ENCODE data around the gene EPC1.

Gene EPC1

DNA sequence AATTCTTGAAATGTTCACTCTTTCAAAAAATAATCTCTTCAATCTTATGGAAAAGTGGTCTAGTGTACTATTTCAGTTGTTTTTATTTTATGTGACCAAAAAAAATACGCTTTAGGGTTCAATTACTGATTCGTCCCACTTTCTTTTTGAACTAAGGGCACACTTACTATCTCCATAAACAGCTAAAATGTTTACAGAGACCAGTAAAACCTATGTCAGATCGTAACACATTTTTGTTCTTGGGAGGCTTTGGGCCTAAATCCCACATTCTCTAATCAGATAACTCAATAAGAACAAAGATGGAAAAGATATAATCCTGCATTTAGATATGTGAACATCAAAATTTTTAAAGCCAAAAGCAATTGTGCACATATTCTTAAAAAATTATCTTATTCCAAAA is 29.8 kb upstream of the EPC1 start:
- Histone ChIP-seq H2AFZ (ENCODE audit: low read length) (no peak overlapping the region), H3K79me2 (ENCODE audit: insufficient read depth, low read length) (peaks cover 67% of the 10 kb centered on the region), H3K9ac (ENCODE audit: low read depth, low read length, poor library complexity, severe bottlenecking) (peak overlapping the region; percentile 98), H3K9me3 (ENCODE audit: insufficient read depth, low read depth, low read length) (no peaks in the 10 kb centered on the region), H3K4me2 (ENCODE audit: low read depth, low read length, poor library complexity, severe bottlenecking) (peak overlapping the region; percentile 96), H3K9me2 (replicated peaks; ENCODE audit: low read depth, low read length) (no peaks in the 10 kb centered on the region), H4K20me1 (ENCODE audit: insufficient read depth, low read length, poor library complexity, severe bottlenecking) (peaks cover 55% of the 10 kb centered on the region), H3K27me3 (ENCODE audit: insufficient read depth, low read length, poor library complexity, severe bottlenecking) (no peaks in the 10 kb centered on the region), H3K4me3 (ENCODE audit: low read length, poor library complexity, severe bottlenecking) (peak overlapping the region; percentile 89), H3F3A (ENCODE audit: low read depth) (peaks cover 14% of the 10 kb centered on the region; the same call in 1 of the 2 replicates), H3K36me3 (ENCODE audit: insufficient read depth, low read length) (no peaks in the 10 kb centered on the region), H3K4me1 (ENCODE audit: insufficient read depth, low read length, poor library complexity, severe bottlenecking) (peaks cover 55% of the 10 kb centered on the region)
- TF ChIP-seq, protein P1, sequence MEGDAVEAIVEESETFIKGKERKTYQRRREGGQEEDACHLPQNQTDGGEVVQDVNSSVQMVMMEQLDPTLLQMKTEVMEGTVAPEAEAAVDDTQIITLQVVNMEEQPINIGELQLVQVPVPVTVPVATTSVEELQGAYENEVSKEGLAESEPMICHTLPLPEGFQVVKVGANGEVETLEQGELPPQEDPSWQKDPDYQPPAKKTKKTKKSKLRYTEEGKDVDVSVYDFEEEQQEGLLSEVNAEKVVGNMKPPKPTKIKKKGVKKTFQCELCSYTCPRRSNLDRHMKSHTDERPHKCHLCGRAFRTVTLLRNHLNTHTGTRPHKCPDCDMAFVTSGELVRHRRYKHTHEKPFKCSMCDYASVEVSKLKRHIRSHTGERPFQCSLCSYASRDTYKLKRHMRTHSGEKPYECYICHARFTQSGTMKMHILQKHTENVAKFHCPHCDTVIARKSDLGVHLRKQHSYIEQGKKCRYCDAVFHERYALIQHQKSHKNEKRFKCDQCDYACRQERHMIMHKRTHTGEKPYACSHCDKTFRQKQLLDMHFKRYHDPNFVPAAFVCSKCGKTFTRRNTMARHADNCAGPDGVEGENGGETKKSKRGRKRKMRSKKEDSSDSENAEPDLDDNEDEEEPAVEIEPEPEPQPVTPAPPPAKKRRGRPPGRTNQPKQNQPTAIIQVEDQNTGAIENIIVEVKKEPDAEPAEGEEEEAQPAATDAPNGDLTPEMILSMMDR (conservative IDR thresholded peaks at IDR 0.05; ENCODE audit: low read length): no peak
- TF ChIP-seq EZH2phosphoT487 (IDR thresholded peaks at IDR 0.05; ENCODE audit: borderline replicate concordance): no peak

GRCh38 chr10:32376097-32376496 is 29.1 kb upstream of the EPC1 start:
- Histone ChIP-seq H3K9me2 (replicated peaks; ENCODE audit: low read depth, low read length) (no peaks in the 10 kb centered on the region), H4K20me1 (ENCODE audit: insufficient read depth, low read length, poor library complexity, severe bottlenecking) (peaks cover 60% of the 10 kb centered on the region), H3K9ac (ENCODE audit: low read depth, low read length, poor library complexity, severe bottlenecking) (peak overlapping the region; percentile 98), H3K4me1 (ENCODE audit: insufficient read depth, low read length, poor library complexity, severe bottlenecking) (peaks cover 52% of the 10 kb centered on the region), H3K27me3 (ENCODE audit: insufficient read depth, low read length, poor library complexity, severe bottlenecking) (no peaks in the 10 kb centered on the region), H3K36me3 (ENCODE audit: insufficient read depth, low read length) (no peaks in the 10 kb centered on the region), H3K79me2 (ENCODE audit: insufficient read depth, low read length) (peaks cover 74% of the 10 kb centered on the region), H3K9me3 (ENCODE audit: insufficient read depth, low read depth, low read length) (no peaks in the 10 kb centered on the region), H3F3A (ENCODE audit: low read depth) (peaks cover 14% of the 10 kb centered on the region; the same call in 1 of the 2 replicates), H2AFZ (ENCODE audit: low read length) (no peak overlapping the region), H3K4me3 (ENCODE audit: low read length, poor library complexity, severe bottlenecking) (peak overlapping the region; percentile 89), H3K4me2 (ENCODE audit: low read depth, low read length, poor library complexity, severe bottlenecking) (peak overlapping the region; percentile 96)
- TF ChIP-seq, protein P1 (conservative IDR thresholded peaks at IDR 0.05; ENCODE audit: low read length): no peak
- TF ChIP-seq EZH2phosphoT487 (IDR thresholded peaks at IDR 0.05; ENCODE audit: borderline replicate concordance): no peak

DNA sequence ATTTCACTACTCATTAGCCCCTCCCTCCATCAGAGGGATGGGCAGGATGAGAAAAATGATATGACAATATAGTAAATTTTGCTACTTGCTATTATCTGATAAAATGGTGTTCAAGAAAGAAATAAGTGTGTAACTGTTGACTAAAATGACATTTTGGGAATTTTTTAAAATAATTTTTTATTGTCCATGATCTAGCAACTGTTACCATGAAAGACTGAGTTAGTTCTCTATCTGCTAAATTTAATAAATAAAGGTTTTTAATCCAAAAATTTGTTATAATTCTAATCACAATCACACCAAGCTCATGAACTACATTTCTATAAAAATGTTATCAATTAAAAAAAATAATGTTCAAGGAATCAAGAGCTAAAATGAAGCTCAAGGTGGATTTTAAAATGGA is 28.7 kb upstream of the EPC1 start:
- Histone ChIP-seq H3K9me2 (replicated peaks; ENCODE audit: low read depth, low read length) (no peaks in the 10 kb centered on the region), H3K9ac (ENCODE audit: low read depth, low read length, poor library complexity, severe bottlenecking) (peak overlapping the region; percentile 98), H3K4me3 (ENCODE audit: low read length, poor library complexity, severe bottlenecking) (peak overlapping the region; percentile 89), H3K79me2 (ENCODE audit: insufficient read depth, low read length) (peaks cover 78% of the 10 kb centered on the region), H3F3A (ENCODE audit: low read depth) (peaks cover 14% of the 10 kb centered on the region; the same call in 1 of the 2 replicates), H3K36me3 (ENCODE audit: insufficient read depth, low read length) (no peaks in the 10 kb centered on the region), H4K20me1 (ENCODE audit: insufficient read depth, low read length, poor library complexity, severe bottlenecking) (peaks cover 65% of the 10 kb centered on the region), H2AFZ (ENCODE audit: low read length) (no peak overlapping the region), H3K27me3 (ENCODE audit: insufficient read depth, low read length, poor library complexity, severe bottlenecking) (no peaks in the 10 kb centered on the region), H3K4me1 (ENCODE audit: insufficient read depth, low read length, poor library complexity, severe bottlenecking) (peaks cover 51% of the 10 kb centered on the region), H3K4me2 (ENCODE audit: low read depth, low read length, poor library complexity, severe bottlenecking) (peak overlapping the region; percentile 96), H3K9me3 (ENCODE audit: insufficient read depth, low read depth, low read length) (no peaks in the 10 kb centered on the region)
- no peak for TF ChIP-seq EZH2phosphoT487 (IDR thresholded peaks at IDR 0.05; ENCODE audit: borderline replicate concordance)
- TF ChIP-seq, protein P1 (conservative IDR thresholded peaks at IDR 0.05; ENCODE audit: low read length): no peak

Data from Loucy (cell line).